Heart left ventricle (tissue), 16 donors: ENCODE data around the gene GALNT18. TPM values are rescaled to one million over a fixed set of nuclear protein-coding genes. Genes with fewer than 3 reads are reported as not detected.

Source experiments
- ATAC-seq, 4 donors: fragments of 200-7000 bp; cut with Tn5 transposase; one replicate each; pipeline ENCODE4 v1.9.1; 2020 to 2022; ENCODE audit warnings: moderate library complexity in 4 of 4, mild to moderate bottlenecking in 3 of 4, moderate number of reproducible peaks in 1 of 4
- DNase-seq, 5 donors: peaks; one replicate each; pipeline ENCODE4 v3.0.0-alpha.2; 2020
- H3K27ac ChIP-seq, 12 donors: fragments of 200-600 bp; sonication (generic) in 4 of 12; one replicate each; pipeline versions ENCODE4 v1.5.0 to v1.8.0; 2016 to 2022; ENCODE audit warnings: mild to moderate bottlenecking in 2 of 12
- H3K27me3 ChIP-seq, 9 donors: fragments of 200-600 bp; sonication (generic) in 2 of 9; one replicate each; pipeline versions ENCODE4 v1.5.1 to v1.8.0; 2016 to 2022; ENCODE audit warnings: mild to moderate bottlenecking in 3 of 9
- H3K36me3 ChIP-seq, 9 donors: fragments of 200-600 bp; sonication (generic) in 2 of 9; one replicate each; pipeline versions ENCODE4 v1.5.0 to v1.8.0; 2018 to 2022; ENCODE audit warnings: mild to moderate bottlenecking in 2 of 9
- H3K4me1 ChIP-seq, 12 donors: fragments of 200-600 bp; sonication (generic) in 4 of 12; one replicate each; pipeline versions ENCODE4 v1.5.0 to v1.8.0; 2016 to 2022; ENCODE audit warnings: mild to moderate bottlenecking in 3 of 12
- H3K4me3 ChIP-seq, 12 donors: fragments of 200-600 bp; sonication (generic) in 4 of 12; one replicate each; pipeline versions ENCODE4 v1.5.0 to v1.8.0; 2017 to 2022; ENCODE audit warnings: mild to moderate bottlenecking in 9 of 12, moderate library complexity in 4 of 12
- H3K9me3 ChIP-seq, 12 donors: fragments of 200-600 bp; sonication (generic) in 4 of 12; one replicate each; pipeline versions ENCODE4 v1.5.0 to v1.8.0; 2016 to 2022; ENCODE audit warnings: mild to moderate bottlenecking in 1 of 12
- CTCF ChIP-seq, 12 donors: fragments of 200-600 bp; sonication (generic) in 4 of 12; IDR thresholded peaks; one replicate each; pipeline versions ENCODE4 v1.5.0 to v1.8.0; 2018 to 2022; ENCODE audit warnings: antibody characterized with exemption in 12 of 12, mild to moderate bottlenecking in 5 of 12
- POLR2A ChIP-seq, 2 donors: fragments of 450-650 bp; IDR thresholded peaks; one replicate each; pipeline ENCODE4 v1.6.1; 2017; ENCODE audit warnings: antibody characterized with exemption in 2 of 2, mild to moderate bottlenecking in 2 of 2, moderate library complexity in 2 of 2
- WGBS, 4 donors: extraction: QIAGEN DNeasy Blood & Tissue Kit in 2 of 4; methylation state at CpG; one replicate each; pipeline versions ENCODE4 v1.1.5 to v1.1.7; 2013 to 2018; 5-methylcytosine and 5-hydroxymethylcytosine counted together
- intact Hi-C, 10 donors: fragments of 100-400 bp; cut with DNase I; formaldehyde crosslinking; loops; one replicate each; pipeline versions ENCODE4 v1.11.1 to v1.14.2; 2022
- polyA plus RNA-seq, 2 donors: library from polyadenylated mRNA; stranded (reverse); fragments of 200-250 nt; gene quantifications; one replicate each; pipeline ENCODE4 v1.2.3, GENCODE V29; 2013
- total RNA-seq, 9 donors: library from RNA; depleted of rRNA in 2 of 9; stranded (reverse); fragments of >200 nt in 2 of 9; fragmentation: NEBNext Ultra II Directional in 3 of 9; extraction: Animal tissue kit (Norgen Biotek cat#: 25700) in 3 of 9; gene quantifications; one replicate each; pipeline versions ENCODE4 v1.1.0 to v1.2.4, GENCODE V29; 2016 to 2023
- donor health status: ischemic (EF 13 %, LVEDD 7.1; RV severe dilation, severe dysfunction).
- donor health status: healthy with polysubstance abuse.
- donor health status: DM: no; HTN: yes; CAD: no.
- donor health status: DM: no; HTN: no; CAD: no.
- donor health status: ischemic (EF 25% LVEDD 6.9; RV normal size, moderate dysfunction).
- donor health status: ischemic (EF 25% LVEDD 5.7; RV mildly dilated, moderate dysfunction).
- donor health status: healthy.
- donor health status: DM: yes; HTN: yes; CAD: no.
- donor health status: ischemic (EF 35%, LVEDD 5.7; RV mildly dilated, moderate dysfunction).
- donor health status: nonischemic (EF 11% LVEDD 7.7; RV severe dilation, severe dysfunction).
- donor health status: DM: yes; HTN: yes; CAD: no.
- donor health status: PGD.
- donor health status: ischemic (EF 29% LVEDD 5.4; RV normal size, mild dysfunction).
- donor health status: nonischemic (EF 23%, LVEDD 6.1; RV moderate dilation, normal function).

Gene GALNT18
- total and polyA plus RNA-seq, 11 donors = 9.0 to 31.8 (median 17.3) TPM

- no peak for DNase-seq
- H3K4me1 ChIP-seq = peaks cover 0 to 38% (median 9%) of the 10 kb centered on the region in 12 donors
- H3K36me3 ChIP-seq = no peaks in the 10 kb centered on the region
- intact Hi-C loops = no loop called here
- TF ChIP-seq POLR2A (IDR thresholded peaks at IDR 0.05) = no peak
- no peak for TF ChIP-seq CTCF (IDR thresholded peaks at IDR 0.05)
- no peak overlapping the region for H3K27ac ChIP-seq
- no peak overlapping the region for H3K4me3 ChIP-seq
- ATAC-seq = no peak
- no peaks in the 10 kb centered on the region for H3K9me3 ChIP-seq
- no peaks in the 10 kb centered on the region for H3K27me3 ChIP-seq
- WGBS, 4 donors = 93 to 100% (median 98%) methylated on average over 2 of the region's 2 CpGs
Measured at GRCh38 chr11:11496879-11497278, 124.9 kb downstream of the GALNT18 start.

GRCh38 chr11:11494348-11494747 lies 127.5 kb downstream of the GALNT18 start:
- Histone ChIP-seq H3K4me1 (peaks cover 0 to 25% (median 0%) of the 10 kb centered on the region in 12 donors), H3K27ac (no peak overlapping the region), H3K4me3 (no peak overlapping the region), H3K36me3 (no peaks in the 10 kb centered on the region), H3K27me3 (no peaks in the 10 kb centered on the region), H3K9me3 (no peaks in the 10 kb centered on the region)
- no peak for DNase-seq
- 83 to 98% (median 93%) methylated on average over 2 of the region's 2 CpGs for WGBS, 4 donors
- ATAC-seq = no peak
- intact Hi-C loops = no loop called here
- TF ChIP-seq CTCF (IDR thresholded peaks at IDR 0.05) (no peak), POLR2A (IDR thresholded peaks at IDR 0.05) (no peak)

GRCh38 chr11:11493698-11494097 lies 128.1 kb downstream of the GALNT18 start:
- TF ChIP-seq POLR2A (IDR thresholded peaks at IDR 0.05) (no peak), CTCF (IDR thresholded peaks at IDR 0.05) (no peak)
- Histone ChIP-seq H3K9me3 (no peaks in the 10 kb centered on the region), H3K4me3 (no peak overlapping the region), H3K36me3 (no peaks in the 10 kb centered on the region), H3K4me1 (peaks cover 0 to 19% (median under 1%) of the 10 kb centered on the region in 12 donors), H3K27me3 (no peaks in the 10 kb centered on the region), H3K27ac (no peak overlapping the region)
- DNase-seq = no peak
- ATAC-seq = no peak
- 89 to 94% (median 92%) methylated on average over 6 of the region's 6 CpGs for WGBS, 4 donors
- intact Hi-C loops = no loop called here

GRCh38 chr11:11491589-11491988 lies 130.2 kb downstream of the GALNT18 start:
- Histone ChIP-seq H3K4me3 (no peak overlapping the region), H3K4me1 (peaks cover 0 to 10% (median 0%) of the 10 kb centered on the region in 12 donors), H3K36me3 (no peaks in the 10 kb centered on the region), H3K9me3 (no peaks in the 10 kb centered on the region), H3K27ac (no peak overlapping the region), H3K27me3 (no peaks in the 10 kb centered on the region)
- DNase-seq (no peak), ATAC-seq (peak in 2 of 4 donors; percentile 31 to 33)
- 72 to 93% (median 79%) methylated on average over 4 of the region's 4 CpGs for WGBS, 4 donors
- TF ChIP-seq POLR2A (IDR thresholded peaks at IDR 0.05) (no peak), CTCF (IDR thresholded peaks at IDR 0.05) (no peak)
- intact Hi-C loops = no loop called here
